Measurements from ENCODE around the gene ODAD3.
"Not testable (repeated sequence)": the region's sequence is repeated elsewhere in the genome, so short reads cannot be mapped to it uniquely, and the experiment has no call there.

ODAD3 gene

GRCh38 chr19:11460207-11460606 is 25.3 kb upstream of the ODAD3 start:
- in situ Hi-C loops (cut with MboI; ENCODE audit: low sequenced_read_pairs): no loop called here

- in situ Hi-C loops (cut with MboI; ENCODE audit: low sequenced_read_pairs): not testable (repeated sequence)
Measured at GRCh38 chr19:11458912-11459311, 24.0 kb upstream of the ODAD3 start.

- in situ Hi-C loops (cut with MboI; ENCODE audit: low sequenced_read_pairs): no loop called here
Measured at GRCh38 chr19:11458236-11458900, 23.4 kb upstream of the ODAD3 start.

- in situ Hi-C loops (cut with MboI; ENCODE audit: low sequenced_read_pairs): no loop called here
Measured at GRCh38 chr19:11457831-11458230, 22.9 kb upstream of the ODAD3 start.

GRCh38 chr19:11457115-11457514 is 22.2 kb upstream of the ODAD3 start:
- in situ Hi-C loops (cut with MboI; ENCODE audit: low sequenced_read_pairs): no loop called here

- in situ Hi-C loops (cut with MboI; ENCODE audit: low sequenced_read_pairs): no loop called here
Measured at GRCh38 chr19:11456659-11457058, 21.7 kb upstream of the ODAD3 start.

GRCh38 chr19:11455233-11455554 is 20.3 kb upstream of the ODAD3 start:
- in situ Hi-C loops (cut with MboI; ENCODE audit: low sequenced_read_pairs): not testable (repeated sequence)

- in situ Hi-C loops (cut with MboI; ENCODE audit: low sequenced_read_pairs): no loop called here
Measured at GRCh38 chr19:11453468-11454341, 18.8 kb upstream of the ODAD3 start.

GRCh38 chr19:11452620-11453310 is 17.8 kb upstream of the ODAD3 start:
- in situ Hi-C loops (cut with MboI; ENCODE audit: low sequenced_read_pairs): no loop called here

GRCh38 chr19:11451871-11452619 is 17.1 kb upstream of the ODAD3 start:
- in situ Hi-C loops (cut with MboI; ENCODE audit: low sequenced_read_pairs): no loop called here

- in situ Hi-C loops (cut with MboI; ENCODE audit: low sequenced_read_pairs): no loop called here
Measured at GRCh38 chr19:11451327-11451870, 16.5 kb upstream of the ODAD3 start.

- in situ Hi-C loops (cut with MboI; ENCODE audit: low sequenced_read_pairs): no loop called here
Measured at GRCh38 chr19:11450570-11451326, 15.8 kb upstream of the ODAD3 start.

- in situ Hi-C loops (cut with MboI; ENCODE audit: low sequenced_read_pairs): no loop called here
Measured at GRCh38 chr19:11448923-11449554, 14.1 kb upstream of the ODAD3 start.

- in situ Hi-C loops (cut with MboI; ENCODE audit: low sequenced_read_pairs): no loop called here
Measured at GRCh38 chr19:11448410-11448809, 13.5 kb upstream of the ODAD3 start.

- in situ Hi-C loops (cut with MboI; ENCODE audit: low sequenced_read_pairs): no loop called here
Measured at GRCh38 chr19:11447347-11448262, 12.7 kb upstream of the ODAD3 start.

- in situ Hi-C loops (cut with MboI; ENCODE audit: low sequenced_read_pairs): no loop called here
Measured at GRCh38 chr19:11446652-11447301, 11.9 kb upstream of the ODAD3 start.

GRCh38 chr19:11446271-11446651 is 11.3 kb upstream of the ODAD3 start:
- in situ Hi-C loops (cut with MboI; ENCODE audit: low sequenced_read_pairs): no loop called here

- in situ Hi-C loops (cut with MboI; ENCODE audit: low sequenced_read_pairs): no loop called here
Measured at GRCh38 chr19:11445141-11445540, 10.2 kb upstream of the ODAD3 start.

Data from hTERT RPE-1 (cell line).